ENCODE data around the gene GPR4.

GPR4 gene

GRCh38 chr19:45547965-45548609, 53.9 kb downstream of the GPR4 start:
- DNase-seq (ENCODE audit: extremely low spot score): peak; percentile 22
- no peak for TF ChIP-seq BHLHE40 (IDR thresholded peaks at IDR 0.05; ENCODE audit: borderline replicate concordance)
- TF ChIP-seq PKNOX1 (IDR thresholded peaks at IDR 0.05): peak; percentile 57
- TF ChIP-seq HDGF (IDR thresholded peaks at IDR 0.05; ENCODE audit: borderline replicate concordance): no peak
- ChIA-PET CTCF (interaction anchor here (1.0 to 2.5 kb wide), 2 partner anchors 10 to 94 kb away, joined by 3 to 15 read pairs; no protein-coding TSS in a partner anchor), POLR2A (no interaction called here)

- TF ChIP-seq PKNOX1 (IDR thresholded peaks at IDR 0.05) (no peak), ARNT (IDR thresholded peaks at IDR 0.05) (no peak), LEF1 (IDR thresholded peaks at IDR 0.05; ENCODE audit: borderline replicate concordance) (no peak), FOXA1 (IDR thresholded peaks at IDR 0.05) (no peak), FOXK2 (IDR thresholded peaks at IDR 0.05) (no peak), ELF4 (IDR thresholded peaks at IDR 0.05) (no peak), FOXM1 (IDR thresholded peaks at IDR 0.05; ENCODE audit: borderline replicate concordance) (no peak), BHLHE40 (IDR thresholded peaks at IDR 0.05; ENCODE audit: borderline replicate concordance) (no peak), ZNF384 (IDR thresholded peaks at IDR 0.05) (no peak), SP1 (IDR thresholded peaks at IDR 0.05) (no peak), L3MBTL2 (conservative IDR thresholded peaks at IDR 0.05) (no peak), CTBP1 (IDR thresholded peaks at IDR 0.05; ENCODE audit: borderline replicate concordance) (no peak), SUZ12 (IDR thresholded peaks at IDR 0.05) (no peak), TARDBP (IDR thresholded peaks at IDR 0.05) (no peak), NFRKB (IDR thresholded peaks at IDR 0.05) (no peak), HDGF (IDR thresholded peaks at IDR 0.05; ENCODE audit: borderline replicate concordance) (no peak)
- DNase-seq (ENCODE audit: extremely low spot score): no peak
- ChIA-PET POLR2A (no interaction called here), CTCF (interaction anchor here (1.0 to 1.1 kb wide), 2 partner anchors 11 to 95 kb away, joined by 3 to 5 read pairs; no protein-coding TSS in a partner anchor)
These were observed 54.7 kb downstream of the GPR4 start for GRCh38 chr19:45547211-45547770.

GRCh38 chr19:45542234-45542668, 59.8 kb downstream of the GPR4 start:
- TF ChIP-seq ZNF384 (IDR thresholded peaks at IDR 0.05): 0 out of 2 replicates have a peak, but pooled peaks have one; percentile 8
- no peak for TF ChIP-seq BHLHE40 (IDR thresholded peaks at IDR 0.05; ENCODE audit: borderline replicate concordance)
- ChIA-PET POLR2A (interaction anchor here (0.8 kb wide), 1 partner anchor 12 kb away, joined by 3 read pairs; no protein-coding TSS in a partner anchor), CTCF (no interaction called here)
- DNase-seq (ENCODE audit: extremely low spot score): no peak
